ENCODE results near the gene SF3A2.

GRCh38 chr19:2269244-2270156, 32.9 kb downstream of the SF3A2 start:
- TF ChIP-seq CTCF (conservative IDR thresholded peaks at IDR 0.05; ENCODE audit: low read length) (peak; percentile 12; the same call in 1 of the 2 replicates), EZH2phosphoT487 (IDR thresholded peaks at IDR 0.05; ENCODE audit: borderline replicate concordance) (no peak)
